Heart right ventricle (tissue), 16 donors: ENCODE data around the gene EPN3. TPM values are rescaled to one million over a fixed set of nuclear protein-coding genes. Genes with fewer than 3 reads are reported as not detected.

Source experiments
- ATAC-seq, 8 donors: fragments of 200-7000 bp; cut with Tn5 transposase; one replicate each; pipeline ENCODE4 v1.9.1; 2020; ENCODE audit warnings: mild to moderate bottlenecking in 8 of 8, moderate library complexity in 8 of 8, moderate number of reproducible peaks in 1 of 8
- DNase-seq, 2 donors: peaks; one replicate each; pipeline ENCODE4 v3.0.0-alpha.2; 2020
- H3K27ac ChIP-seq, 10 donors: fragments of 200-600 bp; sonication (generic) in 2 of 10; one replicate each; pipeline versions ENCODE4 v1.5.0 to v1.8.0; 2020 to 2022; ENCODE audit warnings: mild to moderate bottlenecking in 3 of 10
- H3K27me3 ChIP-seq, 7 donors: fragments of 200-600 bp; one replicate each; pipeline ENCODE4 v1.8.0; 2021 to 2022; ENCODE audit warnings: mild to moderate bottlenecking in 2 of 7
- H3K36me3 ChIP-seq, 9 donors: fragments of 200-600 bp; sonication (generic) in 1 of 9; one replicate each; pipeline versions ENCODE4 v1.5.0 to v1.8.0; 2020 to 2022; ENCODE audit warnings: mild to moderate bottlenecking in 2 of 9
- H3K4me1 ChIP-seq, 9 donors: fragments of 200-600 bp; sonication (generic) in 1 of 9; one replicate each; pipeline versions ENCODE4 v1.5.0 to v1.8.0; 2020 to 2022; ENCODE audit warnings: mild to moderate bottlenecking in 4 of 9
- H3K4me3 ChIP-seq, 10 donors: fragments of 200-600 bp; sonication (generic) in 2 of 10; one replicate each; pipeline versions ENCODE4 v1.5.0 to v1.8.0; 2020 to 2022; ENCODE audit warnings: mild to moderate bottlenecking in 7 of 10, moderate library complexity in 2 of 10
- H3K9me3 ChIP-seq, 11 donors: fragments of 200-600 bp in 10 of 11; sonication (generic) in 2 of 11; one replicate each; pipeline versions ENCODE4 v1.5.0 to v1.8.0; 2013 to 2022; ENCODE audit warnings: mild to moderate bottlenecking in 2 of 11, control low read depth in 1 of 11, moderate library complexity in 1 of 11
- WGBS, 2 donors: extraction: QIAGEN DNeasy Blood & Tissue Kit; methylation state at CpG; one replicate each; pipeline ENCODE4 v1.1.7; 2013; ENCODE audit warnings: inconsistent platforms in 1 of 2; 5-methylcytosine and 5-hydroxymethylcytosine counted together
- intact Hi-C, 10 donors: fragments of 100-400 bp; cut with DNase I; formaldehyde crosslinking; loops; one replicate each; pipeline versions ENCODE4 v1.11.1 to v1.14.2; 2022
- polyA plus RNA-seq, 2 donors: library from polyadenylated mRNA; stranded (reverse); fragments of 200-250 nt; gene quantifications; one replicate each; pipeline ENCODE4 v1.2.3, GENCODE V29; 2013
- total RNA-seq, 10 donors: library from RNA; stranded (reverse); fragmentation: NEBNext Ultra II Directional in 3 of 10; extraction: Animal tissue kit (Norgen Biotek cat#: 25700) in 3 of 10; gene quantifications; one replicate each; pipeline versions ENCODE4 v1.2.1 to v1.2.4, GENCODE V29; 2021 to 2023
- TF ChIP-seq, protein P1 (sequence below), 9 donors: fragments of 200-600 bp; sonication (generic) in 2 of 9; IDR thresholded peaks; one replicate each; pipeline versions ENCODE4 v1.5.0 to v1.8.0; 2021 to 2022; ENCODE audit warnings: antibody characterized with exemption in 9 of 9, mild to moderate bottlenecking in 5 of 9, moderate library complexity in 1 of 9
- donor health status: Arrhythmogenic right ventricular cardiomyopathy.
- donor health status: ischemic (EF 13 %, LVEDD 7.1; RV severe dilation, severe dysfunction).
- donor health status: healthy with polysubstance abuse.
- donor health status: DM: no; HTN: yes; CAD: no.
- donor health status: DM: no; HTN: no; CAD: no.
- donor health status: ischemic (EF 25% LVEDD 6.9; RV normal size, moderate dysfunction).
- donor health status: ischemic (EF 25% LVEDD 5.7; RV mildly dilated, moderate dysfunction).
- donor health status: healthy.
- donor health status: DM: yes; HTN: yes; CAD: no.
- donor health status: Ischemic cardiomyopathy.
- donor health status: ischemic (EF 35%, LVEDD 5.7; RV mildly dilated, moderate dysfunction).
- donor health status: nonischemic (EF 11% LVEDD 7.7; RV severe dilation, severe dysfunction).
- donor health status: DM: yes; HTN: yes; CAD: no.
- donor health status: PGD.
- donor health status: ischemic (EF 29% LVEDD 5.4; RV normal size, mild dysfunction).
- donor health status: nonischemic (EF 23%, LVEDD 6.1; RV moderate dilation, normal function).

EPN3 gene
- total and polyA plus RNA-seq, 12 donors: 3.0 to 21.5 (median 10.1) TPM

DNA sequence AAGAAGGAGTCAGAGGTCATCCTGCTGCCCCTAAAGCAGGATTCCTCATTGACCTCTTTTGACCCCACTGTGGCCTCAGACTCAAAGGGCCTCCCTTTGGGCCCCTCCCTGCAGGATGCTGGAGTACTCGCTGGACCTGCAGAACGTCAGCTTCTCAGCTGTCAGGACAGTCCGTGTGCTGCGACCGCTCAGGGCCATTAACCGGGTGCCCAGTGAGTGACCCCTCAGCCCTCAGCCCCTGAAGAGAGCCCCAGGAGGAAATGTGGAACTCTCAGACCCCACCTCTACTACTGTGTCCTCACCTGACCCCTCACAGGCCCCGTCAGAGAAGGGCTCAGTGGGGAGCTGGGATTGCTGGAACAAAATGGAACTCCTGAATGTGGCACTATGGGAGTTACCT is 37.1 kb downstream of the EPN3 start:
- H3K4me3 ChIP-seq: no peak overlapping the region
- TF ChIP-seq, protein P1, sequence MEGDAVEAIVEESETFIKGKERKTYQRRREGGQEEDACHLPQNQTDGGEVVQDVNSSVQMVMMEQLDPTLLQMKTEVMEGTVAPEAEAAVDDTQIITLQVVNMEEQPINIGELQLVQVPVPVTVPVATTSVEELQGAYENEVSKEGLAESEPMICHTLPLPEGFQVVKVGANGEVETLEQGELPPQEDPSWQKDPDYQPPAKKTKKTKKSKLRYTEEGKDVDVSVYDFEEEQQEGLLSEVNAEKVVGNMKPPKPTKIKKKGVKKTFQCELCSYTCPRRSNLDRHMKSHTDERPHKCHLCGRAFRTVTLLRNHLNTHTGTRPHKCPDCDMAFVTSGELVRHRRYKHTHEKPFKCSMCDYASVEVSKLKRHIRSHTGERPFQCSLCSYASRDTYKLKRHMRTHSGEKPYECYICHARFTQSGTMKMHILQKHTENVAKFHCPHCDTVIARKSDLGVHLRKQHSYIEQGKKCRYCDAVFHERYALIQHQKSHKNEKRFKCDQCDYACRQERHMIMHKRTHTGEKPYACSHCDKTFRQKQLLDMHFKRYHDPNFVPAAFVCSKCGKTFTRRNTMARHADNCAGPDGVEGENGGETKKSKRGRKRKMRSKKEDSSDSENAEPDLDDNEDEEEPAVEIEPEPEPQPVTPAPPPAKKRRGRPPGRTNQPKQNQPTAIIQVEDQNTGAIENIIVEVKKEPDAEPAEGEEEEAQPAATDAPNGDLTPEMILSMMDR (IDR thresholded peaks at IDR 0.05): no peak
- intact Hi-C loops: loop anchor here in 1 of 10 donors (5.0 kb wide), 1 partner anchor 38 kb away; no protein-coding TSS in a partner anchor
- ATAC-seq (no peak), DNase-seq (no peak)
- H3K27ac ChIP-seq: no peak overlapping the region
- peaks cover 0 to 12% (median 2%) of the 10 kb centered on the region in 9 donors for H3K4me1 ChIP-seq
- whole genome bisulfite sequencing, 2 donors: 59 to 80% methylated on average over 7 of the region's 7 CpGs
- H3K9me3 ChIP-seq: no peaks in the 10 kb centered on the region
- no peaks in the 10 kb centered on the region for H3K36me3 ChIP-seq
- H3K27me3 ChIP-seq: peaks cover 0 to 35% (median 23%) of the 10 kb centered on the region in 7 donors

DNA sequence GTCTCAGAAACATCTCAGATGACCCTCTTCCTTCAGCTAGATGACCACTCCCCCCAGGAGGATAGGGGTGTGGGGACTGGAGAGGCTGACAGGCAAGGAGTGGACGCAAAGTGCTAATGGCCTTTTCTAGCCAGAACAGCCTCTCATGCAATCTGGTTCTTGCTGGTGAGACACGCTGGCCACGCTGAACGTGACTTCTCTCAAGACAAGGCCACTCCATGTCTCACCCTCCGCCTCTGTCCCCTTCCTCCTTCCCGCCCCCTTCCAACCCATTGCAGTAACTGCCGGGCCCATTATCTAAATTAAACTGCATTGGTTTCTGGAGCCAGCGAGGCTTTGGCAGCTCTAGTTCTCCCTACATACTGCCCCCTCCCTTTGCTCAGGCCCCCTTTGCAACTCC is 37.5 kb downstream of the EPN3 start:
- no peak overlapping the region for H3K27ac ChIP-seq
- 87% methylated on average over 8 of the region's 8 CpGs for WGBS, 2 donors
- no peak overlapping the region for H3K4me3 ChIP-seq
- intact Hi-C loops: no loop called here
- DNase-seq (no peak), ATAC-seq (no peak)
- no peaks in the 10 kb centered on the region for H3K36me3 ChIP-seq
- peaks cover 0 to 8% (median 0%) of the 10 kb centered on the region in 9 donors for H3K4me1 ChIP-seq
- H3K27me3 ChIP-seq: peaks cover 0 to 31% (median 23%) of the 10 kb centered on the region in 7 donors
- TF ChIP-seq, protein P1 (IDR thresholded peaks at IDR 0.05): no peak
- H3K9me3 ChIP-seq: no peaks in the 10 kb centered on the region

DNA sequence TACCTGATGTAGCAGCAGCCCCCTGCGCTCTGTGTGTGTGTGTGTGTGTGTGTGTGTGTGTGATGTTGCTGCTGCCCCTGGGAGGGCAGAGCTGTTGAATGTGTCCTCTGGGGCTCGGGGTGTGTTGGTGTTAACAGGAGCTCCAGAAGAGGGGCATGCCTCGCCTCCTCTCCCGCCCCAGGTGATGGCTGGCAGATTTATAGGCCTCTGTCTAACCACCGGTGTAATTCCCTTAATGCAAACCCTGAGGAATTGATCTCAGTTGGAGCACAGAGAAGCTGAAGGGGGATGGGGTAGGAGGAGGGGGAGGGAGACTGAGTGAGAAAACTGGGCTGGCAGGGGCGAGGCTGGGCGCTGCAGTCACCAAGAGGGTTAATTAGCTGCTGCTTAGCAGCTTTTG is 38.0 kb downstream of the EPN3 start:
- Histone ChIP-seq H3K9me3 (no peaks in the 10 kb centered on the region), H3K4me1 (peaks cover 0 to 3% (median 0%) of the 10 kb centered on the region in 9 donors), H3K4me3 (no peak overlapping the region), H3K27ac (no peak overlapping the region), H3K36me3 (no peaks in the 10 kb centered on the region), H3K27me3 (peaks cover 0 to 26% (median 19%) of the 10 kb centered on the region in 7 donors)
- ATAC-seq (no peak), DNase-seq (no peak)
- TF ChIP-seq, protein P1 (IDR thresholded peaks at IDR 0.05): no peak
- 86 to 87% methylated on average over 7 of the region's 7 CpGs for WGBS, 2 donors
- intact Hi-C loops: no loop called here

DNA sequence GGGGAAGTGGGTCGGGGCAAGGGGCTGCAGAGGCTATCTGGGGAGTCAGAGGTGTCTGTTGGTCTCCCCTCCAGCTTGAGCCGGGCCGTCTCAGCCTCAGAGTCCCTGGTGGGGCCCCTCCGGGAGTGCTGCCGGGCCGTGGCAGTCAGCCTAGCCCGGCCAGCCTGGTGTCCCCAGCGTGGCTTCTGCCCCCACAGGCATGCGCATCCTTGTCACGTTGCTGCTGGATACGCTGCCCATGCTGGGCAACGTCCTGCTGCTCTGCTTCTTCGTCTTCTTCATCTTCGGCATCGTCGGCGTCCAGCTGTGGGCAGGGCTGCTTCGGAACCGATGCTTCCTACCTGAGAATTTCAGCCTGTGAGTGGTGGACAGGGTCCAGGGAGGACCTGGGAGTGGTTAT is 39.1 kb downstream of the EPN3 start:
- TF ChIP-seq, protein P1 (IDR thresholded peaks at IDR 0.05): no peak
- Histone ChIP-seq H3K4me3 (no peak overlapping the region), H3K4me1 (no peaks in the 10 kb centered on the region), H3K27me3 (peaks cover 0 to 14% (median 9%) of the 10 kb centered on the region in 7 donors), H3K9me3 (no peaks in the 10 kb centered on the region), H3K36me3 (no peaks in the 10 kb centered on the region), H3K27ac (no peak overlapping the region)
- intact Hi-C loops: no loop called here
- DNase-seq (no peak), ATAC-seq (no peak)
- WGBS, 2 donors: 85 to 90% methylated on average over 19 of the region's 19 CpGs
